Measurements from ENCODE around the gene MIPOL1.
"Not testable (repeated sequence)": the region's sequence is repeated elsewhere in the genome, so short reads cannot be mapped to it uniquely, and the experiment has no call there.

The MIPOL1 gene

DNA sequence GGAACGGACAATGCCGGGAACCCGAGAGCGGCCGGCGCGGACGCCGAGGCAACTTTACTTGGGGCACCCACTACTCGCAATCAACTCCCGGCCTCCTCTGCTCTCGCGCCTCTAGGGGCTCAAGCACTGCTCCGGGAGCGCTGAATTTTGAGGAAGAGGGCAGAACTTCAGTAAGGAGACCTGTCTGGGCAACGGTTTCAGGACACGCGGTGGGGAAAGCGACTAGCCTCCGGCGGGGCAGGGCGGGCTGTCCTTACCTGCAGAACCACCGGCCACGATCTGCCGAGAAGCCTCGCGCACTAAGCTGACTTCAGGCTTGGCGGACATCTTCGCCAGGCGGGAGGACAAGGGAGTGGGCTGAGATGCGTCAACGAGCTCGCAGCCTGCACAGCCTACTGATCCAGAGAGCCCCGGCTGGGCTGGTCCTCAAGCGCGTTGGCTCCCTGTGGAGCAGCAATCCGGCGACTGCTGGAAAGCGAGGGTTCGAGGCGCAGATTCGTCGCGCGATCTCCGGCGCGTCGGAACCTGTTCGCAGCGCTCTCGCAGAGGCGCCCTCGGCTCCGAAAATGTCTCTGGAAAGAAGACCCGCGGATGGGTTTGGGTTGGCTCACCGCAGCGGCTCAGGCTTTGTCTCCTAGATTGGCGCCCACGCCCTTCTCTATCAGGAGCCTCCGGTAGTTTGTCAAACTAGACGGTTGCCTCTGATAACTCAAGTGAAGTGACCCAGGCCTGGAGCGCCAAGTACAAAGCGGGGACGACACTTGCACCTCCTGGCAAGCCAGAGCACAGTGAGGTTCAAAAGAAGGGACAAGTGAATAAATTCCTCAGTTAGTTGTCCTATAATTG is 25.5 kb upstream of the MIPOL1 start, which contains the start of gene SLC25A21:
SLC25A21 (minus strand) TSS at position 583 of the 846 bp plus-strand sequence.
- ATAC-seq (replicated peaks), result no peak
- H3K36me3 Mint-ChIP-seq (ENCODE audit: insufficient read depth), result no peaks in the 10 kb centered on the region
- peaks cover 4 to 17% of the 10 kb centered on the region in 2 donors for H3K9me3 Mint-ChIP-seq
- H3K27me3 Mint-ChIP-seq, result no peaks in the 10 kb centered on the region
- DNase-seq, result no peak
- no peak within 1 kb of the TSS for H3K4me3 Mint-ChIP-seq
- H3K4me1 Mint-ChIP-seq (ENCODE audit: low read depth in 2 of 2), result no peaks in the 10 kb centered on the region
- no peak within 1 kb of the TSS for H3K27ac Mint-ChIP-seq

DNA sequence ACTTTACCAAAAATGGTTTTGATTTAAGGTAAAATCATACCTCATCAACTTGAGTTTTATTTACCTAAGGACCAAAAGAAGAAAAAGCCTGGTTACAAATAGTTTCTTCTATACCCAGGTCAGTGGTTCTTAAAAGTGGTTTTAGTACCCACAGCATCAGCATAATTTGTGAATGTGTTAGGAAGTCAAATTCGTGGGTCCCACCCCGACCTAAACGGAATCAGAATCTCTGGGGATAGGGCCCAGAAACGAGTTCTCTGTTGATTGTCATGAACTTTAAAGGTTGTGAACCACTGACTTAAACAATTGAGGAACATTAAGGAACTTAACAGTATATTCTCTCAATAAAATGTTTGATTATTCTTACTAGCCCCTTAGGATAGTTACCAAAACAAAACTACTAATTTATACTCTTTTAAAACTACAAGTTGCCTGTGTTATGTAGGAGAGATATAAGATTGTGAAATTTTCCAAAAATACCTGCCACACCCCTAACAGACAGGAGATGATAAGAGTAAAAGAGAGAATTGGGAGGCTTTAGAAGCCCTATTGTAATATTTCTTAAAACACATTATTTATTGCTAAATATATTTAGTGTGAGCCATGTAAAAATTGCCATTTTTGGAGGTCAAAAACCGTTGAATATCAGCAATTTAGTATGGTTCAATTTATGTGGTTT is 24.7 kb upstream of the MIPOL1 start:
- no peak for DNase-seq
- Mint-ChIP-seq H3K27me3 (no peaks in the 10 kb centered on the region), H3K4me3 (no peak overlapping the region), H3K27ac (no peak overlapping the region), H3K9me3 (peaks cover 6 to 17% of the 10 kb centered on the region in 2 donors), H3K36me3 (ENCODE audit: insufficient read depth) (no peaks in the 10 kb centered on the region), H3K4me1 (ENCODE audit: low read depth in 2 of 2) (no peaks in the 10 kb centered on the region)
- no peak for ATAC-seq (replicated peaks)

DNA sequence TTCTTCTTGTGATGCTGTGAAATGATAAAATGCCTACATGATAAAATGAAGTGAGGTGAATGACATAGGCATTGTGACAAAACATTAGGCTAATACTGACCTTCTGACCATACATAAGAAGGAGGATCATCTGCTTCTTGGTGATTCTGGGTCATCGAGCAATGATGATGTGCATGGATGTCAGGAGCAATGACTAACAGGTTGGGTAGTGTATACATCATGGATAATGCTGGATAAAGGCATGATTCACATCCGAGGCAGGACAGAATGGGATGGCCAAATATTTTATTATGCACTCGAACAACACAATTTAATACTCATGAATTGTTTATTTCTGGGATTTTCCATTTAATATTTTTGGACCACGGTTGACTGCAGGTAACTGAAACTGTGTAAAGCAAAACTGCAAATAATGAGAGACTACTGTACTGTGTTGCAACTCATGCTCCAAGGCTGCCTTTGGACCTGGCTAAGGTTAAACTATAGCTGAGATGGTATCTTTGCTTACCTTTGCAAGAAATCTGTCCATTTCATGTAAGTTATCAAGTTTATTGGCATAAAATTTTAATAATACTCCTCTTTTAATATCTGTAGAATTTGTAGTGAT is 17.7 kb upstream of the MIPOL1 start:
- Mint-ChIP-seq H3K9me3 (peaks cover 6 to 18% of the 10 kb centered on the region in 2 donors), H3K27me3 (no peaks in the 10 kb centered on the region), H3K4me3 (no peak overlapping the region), H3K4me1 (ENCODE audit: low read depth in 2 of 2) (no peaks in the 10 kb centered on the region), H3K36me3 (ENCODE audit: insufficient read depth) (no peaks in the 10 kb centered on the region), H3K27ac (no peak overlapping the region)
- DNase-seq (no peak), ATAC-seq (replicated peaks) (no peak)

DNA sequence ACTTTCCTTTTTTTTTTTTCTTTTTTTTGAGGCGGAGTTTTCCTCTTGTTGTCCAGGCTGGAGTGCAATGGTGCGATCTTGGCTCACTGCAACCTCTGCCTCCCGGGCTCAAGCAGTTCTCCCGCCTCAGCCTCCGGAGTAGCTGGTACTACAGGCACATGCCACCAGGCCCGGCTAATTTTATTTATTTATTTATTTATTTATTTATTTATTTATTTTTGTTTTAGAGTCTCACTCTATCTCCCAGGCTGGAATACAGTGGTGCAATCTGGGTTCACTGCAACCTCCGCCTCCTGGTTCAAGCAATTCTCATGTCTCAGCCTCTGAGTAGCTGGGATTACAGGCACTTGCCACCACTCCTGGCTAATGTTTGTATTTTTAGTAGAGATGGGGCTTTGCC is 16.9 kb upstream of the MIPOL1 start:
- not testable (repeated sequence) for H3K36me3 Mint-ChIP-seq (ENCODE audit: insufficient read depth); H3K27ac Mint-ChIP-seq; H3K4me3 Mint-ChIP-seq; ATAC-seq (replicated peaks); DNase-seq; H3K27me3 Mint-ChIP-seq; H3K4me1 Mint-ChIP-seq (ENCODE audit: low read depth in 2 of 2)
- H3K9me3 Mint-ChIP-seq, result peaks cover 8 to 18% of the 10 kb centered on the region in 2 donors

DNA sequence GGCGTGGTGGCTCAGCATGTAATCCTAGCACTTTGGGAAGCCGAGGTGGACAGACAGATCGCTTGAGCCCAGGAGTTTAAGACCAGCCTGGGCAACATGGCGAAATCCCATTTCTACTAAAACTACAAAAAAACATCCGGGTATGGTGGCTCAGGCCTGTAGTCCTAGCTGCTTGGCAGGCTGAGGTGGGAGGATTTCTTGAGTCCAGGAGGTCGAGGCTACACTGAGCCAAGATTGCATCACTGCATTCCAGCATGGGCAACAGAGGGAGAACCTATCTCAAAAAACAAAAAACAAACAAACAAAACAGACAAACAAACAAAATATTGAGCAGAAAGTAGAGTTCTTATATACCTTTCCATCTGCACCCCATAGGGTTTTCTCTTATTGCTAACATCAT is 16.3 kb upstream of the MIPOL1 start:
- peaks cover 8 to 18% of the 10 kb centered on the region in 2 donors for H3K9me3 Mint-ChIP-seq
- no peaks in the 10 kb centered on the region for H3K36me3 Mint-ChIP-seq (ENCODE audit: insufficient read depth)
- H3K27ac Mint-ChIP-seq, result no peak overlapping the region
- ATAC-seq (replicated peaks) (no peak), DNase-seq (no peak)
- no peak overlapping the region for H3K4me3 Mint-ChIP-seq
- no peaks in the 10 kb centered on the region for H3K27me3 Mint-ChIP-seq
- H3K4me1 Mint-ChIP-seq (ENCODE audit: low read depth in 2 of 2), result no peaks in the 10 kb centered on the region

GRCh38 chr14:37184520-37184919 is 13.2 kb upstream of the MIPOL1 start:
- H3K27me3 Mint-ChIP-seq; ATAC-seq (replicated peaks); H3K4me1 Mint-ChIP-seq (ENCODE audit: low read depth in 2 of 2); DNase-seq; H3K27ac Mint-ChIP-seq; H3K4me3 Mint-ChIP-seq; H3K36me3 Mint-ChIP-seq (ENCODE audit: insufficient read depth): not testable (repeated sequence)
- H3K9me3 Mint-ChIP-seq, result peaks cover 7 to 13% of the 10 kb centered on the region in 2 donors

- no peaks in the 10 kb centered on the region for H3K4me1 Mint-ChIP-seq (ENCODE audit: low read depth in 2 of 2)
- no peaks in the 10 kb centered on the region for H3K27me3 Mint-ChIP-seq
- no peak for ATAC-seq (replicated peaks)
- peaks cover 7 to 17% of the 10 kb centered on the region in 2 donors for H3K9me3 Mint-ChIP-seq
- H3K4me3 Mint-ChIP-seq, result no peak overlapping the region
- peaks cover 3% of the 10 kb centered on the region for H3K36me3 Mint-ChIP-seq (ENCODE audit: insufficient read depth)
- DNase-seq, result no peak
- H3K27ac Mint-ChIP-seq, result no peak overlapping the region
Measured at GRCh38 chr14:37185670-37186069, 12.1 kb upstream of the MIPOL1 start.

- ATAC-seq (replicated peaks) (no peak), DNase-seq (no peak)
- peaks cover 3% of the 10 kb centered on the region for H3K36me3 Mint-ChIP-seq (ENCODE audit: insufficient read depth)
- H3K9me3 Mint-ChIP-seq, result peaks cover 7 to 22% of the 10 kb centered on the region in 2 donors
- H3K27ac Mint-ChIP-seq, result no peak overlapping the region
- H3K27me3 Mint-ChIP-seq, result no peaks in the 10 kb centered on the region
- H3K4me1 Mint-ChIP-seq (ENCODE audit: low read depth in 2 of 2), result no peaks in the 10 kb centered on the region
- no peak overlapping the region for H3K4me3 Mint-ChIP-seq
Measured at GRCh38 chr14:37186865-37187264, 10.9 kb upstream of the MIPOL1 start.

- H3K4me1 Mint-ChIP-seq (ENCODE audit: low read depth in 2 of 2), result no peaks in the 10 kb centered on the region
- H3K36me3 Mint-ChIP-seq (ENCODE audit: insufficient read depth), result peaks cover 3% of the 10 kb centered on the region
- H3K9me3 Mint-ChIP-seq, result peaks cover 3 to 17% of the 10 kb centered on the region in 2 donors
- H3K27me3 Mint-ChIP-seq, result no peaks in the 10 kb centered on the region
- ATAC-seq (replicated peaks) (no peak), DNase-seq (no peak)
- no peak overlapping the region for H3K4me3 Mint-ChIP-seq
- H3K27ac Mint-ChIP-seq, result no peak overlapping the region
Measured at GRCh38 chr14:37187294-37187693, 10.4 kb upstream of the MIPOL1 start.

DNA sequence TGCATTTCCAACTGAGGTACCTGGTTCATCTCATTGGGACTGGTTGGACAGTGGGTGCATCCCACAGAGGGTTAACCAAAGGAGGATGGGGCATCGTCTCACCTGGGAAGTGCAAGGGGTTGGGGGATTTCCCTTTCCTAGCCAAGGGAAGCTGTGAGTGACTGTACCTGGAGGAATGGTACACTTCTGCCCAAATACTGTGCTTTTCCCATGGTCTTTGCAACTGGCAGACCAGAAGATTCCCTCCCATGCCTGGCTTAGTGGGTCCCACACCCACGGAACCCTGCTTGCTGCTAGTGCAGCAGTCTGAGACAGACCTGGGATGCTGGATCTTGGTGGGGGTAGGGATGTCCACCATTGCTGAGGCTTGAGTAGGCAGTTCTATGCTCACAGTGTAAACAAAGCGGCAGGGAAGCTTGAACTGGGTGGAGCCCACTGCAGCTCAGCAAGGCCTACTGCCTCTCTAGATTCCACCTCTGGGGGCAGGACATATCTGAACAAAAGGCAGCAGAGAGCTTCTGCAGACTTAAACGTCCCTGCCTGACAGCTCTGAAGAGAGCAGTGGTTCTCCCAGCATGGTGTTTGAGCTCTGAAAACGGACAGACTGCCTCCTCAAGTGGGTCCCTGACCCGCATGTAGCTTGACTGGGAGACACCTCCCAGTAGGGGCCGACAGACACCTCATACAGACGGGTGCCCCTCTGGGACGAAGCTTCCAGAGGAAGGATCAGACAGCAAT is 9.7 kb upstream of the MIPOL1 start:
- not testable (repeated sequence) for H3K4me1 Mint-ChIP-seq (ENCODE audit: low read depth in 2 of 2); DNase-seq

DNA sequence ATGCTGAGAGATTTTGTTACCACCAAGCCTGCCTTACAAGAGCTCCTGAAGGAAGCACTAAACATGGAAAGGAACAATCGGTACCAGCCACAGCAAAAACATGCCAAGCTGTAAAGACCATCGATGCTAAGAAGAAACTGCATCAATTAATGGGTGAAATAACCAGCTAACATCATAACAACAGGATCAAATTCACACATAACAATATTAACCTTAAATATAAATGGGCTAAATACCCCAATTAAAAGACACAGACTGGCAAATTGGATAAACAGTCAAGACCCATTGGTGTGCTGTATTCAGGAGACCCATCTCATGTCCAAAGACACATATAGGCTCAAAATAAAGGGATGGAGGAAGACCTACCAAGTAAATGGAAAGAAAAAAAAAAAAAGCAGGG is 8.0 kb upstream of the MIPOL1 start:
- peaks cover 3 to 17% of the 10 kb centered on the region in 2 donors for H3K9me3 Mint-ChIP-seq
- ATAC-seq (replicated peaks); DNase-seq; H3K27me3 Mint-ChIP-seq; H3K4me1 Mint-ChIP-seq (ENCODE audit: low read depth in 2 of 2); H3K36me3 Mint-ChIP-seq (ENCODE audit: insufficient read depth); H3K4me3 Mint-ChIP-seq; H3K27ac Mint-ChIP-seq: not testable (repeated sequence)

More for the DNA sequence above, 9.7 kb upstream of the MIPOL1 start:
- peaks cover 3 to 16% of the 10 kb centered on the region in 2 donors for H3K9me3 Mint-ChIP-seq
- H3K36me3 Mint-ChIP-seq (ENCODE audit: insufficient read depth); H3K4me3 Mint-ChIP-seq; ATAC-seq (replicated peaks); H3K27me3 Mint-ChIP-seq; H3K27ac Mint-ChIP-seq: not testable (repeated sequence)

DNA sequence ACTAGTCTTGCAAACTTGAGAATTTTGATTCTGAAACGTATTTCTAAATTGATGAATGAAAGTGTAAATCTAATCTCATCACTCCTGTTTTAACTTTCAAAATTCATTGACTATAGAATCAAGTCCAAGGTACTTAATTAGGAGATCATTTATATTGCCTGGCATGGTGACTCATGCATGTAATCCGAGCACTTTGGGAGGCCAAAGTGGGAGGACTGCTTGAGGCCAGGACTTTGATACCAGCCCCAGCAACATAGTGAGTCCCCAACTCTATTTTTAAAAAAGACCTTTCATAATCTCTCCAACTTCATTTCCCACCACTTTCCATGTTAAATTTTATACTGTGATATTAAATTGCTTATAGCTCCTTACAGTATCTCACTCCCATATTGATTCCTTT is 3.0 kb upstream of the MIPOL1 start:
- ATAC-seq (replicated peaks), result no peak
- H3K4me3 Mint-ChIP-seq, result no peak overlapping the region
- H3K36me3 Mint-ChIP-seq (ENCODE audit: insufficient read depth), result no peaks in the 10 kb centered on the region
- peaks cover 0 to 17% of the 10 kb centered on the region in 2 donors for H3K9me3 Mint-ChIP-seq
- H3K27ac Mint-ChIP-seq, result no peak overlapping the region
- peaks cover 0 to 2% of the 10 kb centered on the region in 2 donors for H3K4me1 Mint-ChIP-seq (ENCODE audit: low read depth in 2 of 2)
- no peak for DNase-seq
- no peaks in the 10 kb centered on the region for H3K27me3 Mint-ChIP-seq

DNA sequence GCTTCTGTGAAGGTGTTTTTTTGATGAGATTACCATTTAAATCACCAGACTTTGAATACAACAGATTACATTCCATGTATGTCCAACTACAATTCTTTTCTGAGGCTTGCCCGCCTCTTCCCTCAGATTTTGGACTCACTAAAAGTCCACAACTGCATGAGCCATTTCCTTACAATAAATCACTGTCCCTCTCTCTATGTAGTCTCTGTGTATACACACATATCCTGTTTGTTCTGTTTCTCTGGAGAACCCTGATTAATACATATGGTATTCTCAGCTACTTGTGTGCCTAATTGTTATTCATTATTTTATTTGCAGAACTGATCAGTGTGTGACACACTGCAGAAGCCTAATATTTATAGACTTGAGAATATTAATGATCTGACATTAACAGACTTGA is 2.4 kb upstream of the MIPOL1 start:
- Mint-ChIP-seq H3K36me3 (ENCODE audit: insufficient read depth) (no peaks in the 10 kb centered on the region), H3K27me3 (no peaks in the 10 kb centered on the region), H3K9me3 (peaks cover 0 to 17% of the 10 kb centered on the region in 2 donors), H3K27ac (no peak overlapping the region), H3K4me3 (no peak overlapping the region), H3K4me1 (ENCODE audit: low read depth in 2 of 2) (peaks cover 0 to 2% of the 10 kb centered on the region in 2 donors)
- DNase-seq (no peak), ATAC-seq (replicated peaks) (no peak)
